IMR-90 (cell line): Measurements from ENCODE around the gene GLIS1. TPM values are rescaled to one million over a fixed set of nuclear protein-coding genes. Genes with fewer than 3 reads are reported as not detected.

Experiments
- ATAC-seq: fragments of 200-7000 bp; cut with Tn5 transposase; 2 replicates; pipeline ENCODE4 v1.9.1; 2020; ENCODE audit warnings: low read depth, mild to moderate bottlenecking, moderate library complexity
- BruUV-seq: library from RNA; stranded (reverse); fragments of 400-500 nt; replicated peaks from 2 replicates; lab custom pipeline; 2021; lab: Mats Ljungman, UMichigan
- CTCF ChIA-PET: fragments of 300-600 bp; formaldehyde crosslinking; extraction: SDS; loops from one replicate; lab custom pipeline; 2021; ENCODE audit warnings: antibody characterized with exemption; lab: Yijun Ruan, JAX
- POLR2A ChIA-PET: fragments of 300-600 bp; sonication (Branson Sonifier 250); formaldehyde crosslinking; loops from one replicate; lab custom pipeline; 2022; ENCODE audit warnings: antibody characterized with exemption; ENCODE audit not compliant: unreplicated experiment; lab: Charles Lee
- DNase-seq: peaks from one replicate; pipeline ENCODE4 v3.0.0; 2013
- H2AFZ ChIP-seq: replicated peaks from 2 replicates; pipeline ENCODE3; 2013; ENCODE audit warnings: low read length, mild to moderate bottlenecking; ENCODE audit not compliant: poor library complexity
- H2AK5ac ChIP-seq: 2 replicates; pipeline ENCODE4 v1.6.1; 2013; ENCODE audit warnings: low read depth, low read length, inconsistent platforms
- H2AK9ac ChIP-seq: replicated peaks from 2 replicates; pipeline ENCODE3; 2013; ENCODE audit warnings: mild to moderate bottlenecking, low read depth, low read length, moderate library complexity; ENCODE audit not compliant: poor library complexity
- H2BK120ac ChIP-seq: 2 replicates; pipeline ENCODE4 v1.6.1; 2013; ENCODE audit warnings: low read depth, low read length, inconsistent platforms
- H2BK15ac ChIP-seq: 3 replicates; pipeline ENCODE4 v1.6.1; 2013; ENCODE audit warnings: low read depth, low read length, inconsistent platforms
- H2BK20ac ChIP-seq: 2 replicates; pipeline ENCODE4 v1.6.1; 2013; ENCODE audit warnings: low read depth, mild to moderate bottlenecking, inconsistent platforms, low read length, moderate library complexity
- H2BK5ac ChIP-seq: 2 replicates; pipeline ENCODE4 v1.6.1; 2013; ENCODE audit warnings: mild to moderate bottlenecking, low read depth, low read length, inconsistent platforms; ENCODE audit not compliant: poor library complexity, severe bottlenecking
- H3K14ac ChIP-seq: replicated peaks from 2 replicates; pipeline ENCODE4 v1.6.1; 2013; ENCODE audit warnings: low read depth, low read length, inconsistent platforms
- H3K18ac ChIP-seq: 2 replicates; pipeline ENCODE4 v1.6.1; 2013; ENCODE audit warnings: low read depth, low read length, control low read depth
- H3K23ac ChIP-seq: 2 replicates; pipeline ENCODE4 v1.6.1; 2013; ENCODE audit warnings: low read depth, low read length, inconsistent platforms
- H3K27ac ChIP-seq: 2 replicates; pipeline ENCODE4 v1.5.1; 2013; ENCODE audit warnings: mild to moderate bottlenecking, control low read depth, low read length; ENCODE audit not compliant: insufficient read depth
- H3K27me3 ChIP-seq: 2 replicates; pipeline ENCODE4 v1.6.1; 2013; ENCODE audit warnings: low read length; ENCODE audit not compliant: control insufficient read depth, insufficient read depth
- H3K36me3 ChIP-seq: 2 replicates; pipeline ENCODE4 v1.6.1; 2013; ENCODE audit warnings: low read length, mixed read lengths; ENCODE audit not compliant: control insufficient read depth, insufficient read depth
- H3K4ac ChIP-seq: 2 replicates; pipeline ENCODE4 v1.6.1; 2013; ENCODE audit warnings: low read depth, low read length, inconsistent platforms
- H3K4me1 ChIP-seq: 2 replicates; pipeline ENCODE4 v1.6.1; 2013; ENCODE audit warnings: low read length, mixed read lengths; ENCODE audit not compliant: control insufficient read depth, insufficient read depth
- H3K4me2 ChIP-seq: 2 replicates; pipeline ENCODE4 v1.6.1; 2013; ENCODE audit warnings: low read depth, mild to moderate bottlenecking, control low read depth, low read length, moderate library complexity
- H3K4me3 ChIP-seq: 2 replicates; pipeline ENCODE4 v1.5.1; 2013; ENCODE audit warnings: low read depth, mild to moderate bottlenecking, control low read depth, low read length, moderate library complexity; ENCODE audit not compliant: insufficient read depth
- H3K56ac ChIP-seq: 2 replicates; pipeline ENCODE4 v1.6.1; 2013; ENCODE audit warnings: low read length, inconsistent platforms; ENCODE audit not compliant: insufficient read depth; ENCODE audit errors: extremely low read depth
- H3K79me1 ChIP-seq, 2 experiments: 2 replicates each; pipeline ENCODE4 v1.6.1; 2013; ENCODE audit warnings: low read length in 2 of 2, inconsistent platforms in 1 of 2, low read depth in 1 of 2
- H3K9ac ChIP-seq: 2 replicates; pipeline ENCODE4 v1.6.1; 2013; ENCODE audit warnings: low read depth, low read length, control low read depth
- H3K9me1 ChIP-seq: 2 replicates; pipeline ENCODE4 v1.6.1; 2013; ENCODE audit warnings: low read length, inconsistent platforms; ENCODE audit not compliant: insufficient read depth
- H3K9me3 ChIP-seq: 2 replicates; pipeline ENCODE4 v1.6.1; 2013; ENCODE audit warnings: low read length; ENCODE audit not compliant: control insufficient read depth, insufficient read depth
- H4K20me1 ChIP-seq: 2 replicates; pipeline ENCODE4 v1.6.1; 2013; ENCODE audit warnings: low read length, inconsistent platforms; ENCODE audit not compliant: insufficient read depth
- H4K5ac ChIP-seq: 2 replicates; pipeline ENCODE4 v1.6.1; 2013; ENCODE audit warnings: mild to moderate bottlenecking, low read depth, low read length, control low read depth
- H4K8ac ChIP-seq, 2 experiments: 2 replicates each; pipeline ENCODE4 v1.6.1; 2013; ENCODE audit warnings: low read depth in 2 of 2, low read length in 2 of 2, control low read depth in 1 of 2, inconsistent platforms in 1 of 2
- H4K91ac ChIP-seq: 2 replicates; pipeline ENCODE4 v1.6.1; 2013; ENCODE audit warnings: low read depth, low read length, inconsistent platforms; ENCODE audit not compliant: insufficient read depth
- CEBPB ChIP-seq: IDR thresholded peaks from 2 replicates; pipeline ENCODE4 v1.6.1; 2012; ENCODE audit warnings: low read depth, low read length, improper control_type of control experiment
- RCOR1 ChIP-seq: IDR thresholded peaks from 2 replicates; pipeline ENCODE4 v1.6.1; 2012; ENCODE audit warnings: mild to moderate bottlenecking, low read length, improper control_type of control experiment; ENCODE audit not compliant: insufficient replicate concordance
- WGBS, 2 experiments: methylation state at CpG; one replicate each; pipeline versions ENCODE4 v1.1.5 to v1.1.7; 2013; ENCODE audit warnings: missing lambda C conversion rate in 2 of 2; ENCODE audit not compliant: insufficient read length in 1 of 2; ENCODE audit errors: extremely low coverage in 2 of 2; 5-methylcytosine and 5-hydroxymethylcytosine counted together
- dilution Hi-C: fragments of 300-500 bp; cut with HindIII; formaldehyde crosslinking; loops from one replicate; pipeline ENCODE4 v1.14.3; 2018; ENCODE audit warnings: low sequenced_read_pairs; ENCODE audit not compliant: unreplicated experiment
- in situ Hi-C: fragments of 300-500 bp; cut with MboI; formaldehyde crosslinking; loops from 3 replicates; pipeline ENCODE4 v1.14.3; 2019; ENCODE audit warnings: low sequenced_read_pairs, inconsistent platforms, mixed read lengths
- intact Hi-C: fragments of 100-400 bp; cut with micrococcal nuclease; formaldehyde crosslinking; loops from 2 replicates; pipeline ENCODE4 v1.10.0; 2022
- polyA plus RNA-seq, 3 experiments: library from polyadenylated mRNA; depleted of rRNA; stranded (reverse); fragments of >200 nt; gene quantifications; 2 replicates each; pipeline ENCODE4 v1.2.3, GENCODE V29; 2012; ENCODE audit warnings: low replicate concordance in 1 of 3
- total RNA-seq: library from RNA; depleted of rRNA; stranded (reverse); fragments of >200 nt; gene quantifications from 2 replicates; pipeline ENCODE4 v1.2.3, GENCODE V29; 2012

Gene GLIS1
- total and polyA plus RNA-seq, 2 of the 4 experiments (the other 2 are of a cell fraction) = 0.18 to 2.3 TPM

DNA sequence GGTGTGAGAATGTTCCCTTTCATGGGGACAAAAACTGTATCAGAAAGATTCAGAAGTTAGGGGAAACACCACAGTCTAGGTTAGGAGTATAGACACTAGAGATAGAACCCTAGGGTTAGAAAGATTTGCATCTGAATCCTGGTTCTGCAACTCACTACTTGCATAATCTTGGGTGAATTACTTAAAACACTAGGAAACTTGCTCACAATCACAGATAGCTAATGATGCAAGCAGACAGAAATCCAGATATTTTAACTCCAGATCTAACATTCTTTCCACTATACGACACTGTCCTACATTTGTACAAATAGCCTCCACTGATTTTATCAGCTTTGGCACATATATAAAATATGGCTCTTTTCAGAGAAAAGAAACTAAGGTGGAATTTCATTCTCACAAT, 30.8 kb upstream of the GLIS1 start:
- Histone ChIP-seq H4K91ac (no peak overlapping the region), H3K56ac (no peak overlapping the region), H2BK20ac (no peak overlapping the region), H3K27ac (no peak overlapping the region), H3K18ac (no peak overlapping the region; the same call in 1 of the 2 replicates), H2BK5ac (peak overlapping the region; percentile 38), H2AK9ac (no peak overlapping the region), H4K8ac (no peak overlapping the region), H2BK120ac (peak overlapping the region; percentile 63), H3K23ac (no peak overlapping the region), H2BK15ac (no peak overlapping the region), H3K14ac (no peak overlapping the region), H2AK5ac (no peak overlapping the region), H2AFZ (no peak overlapping the region), H3K27me3 (no peaks in the 10 kb centered on the region), H3K79me1 (peaks cover 0 to 23% of the 10 kb centered on the region in 2 experiments; a peak in 2 of 4 replicates), H3K4me3 (no peak overlapping the region), H4K20me1 (no peaks in the 10 kb centered on the region), H3K4ac (peak overlapping the region; percentile 22; the same call in 1 of the 2 replicates), H3K4me2 (no peak overlapping the region), H3K9me1 (no peaks in the 10 kb centered on the region; the same call in 1 of the 2 replicates), H4K5ac (no peak overlapping the region), H3K9ac (no peak overlapping the region), H3K4me1 (peaks cover 12% of the 10 kb centered on the region), H3K9me3 (no peaks in the 10 kb centered on the region), H3K36me3 (peaks cover 2% of the 10 kb centered on the region; the same call in 1 of the 2 replicates)
- BruUV-seq = no TSS peak
- DNase-seq = peak; percentile 56
- intact Hi-C loops = no loop called here
- CTCF ChIA-PET = interaction anchor here (0.7 kb wide), 1 partner anchor 564 kb away, joined by 3 read pairs; no protein-coding TSS in a partner anchor
- no CpG with 5 or more reads among the region's 1 CpG for WGBS, 2 experiments
- dilution Hi-C loops = no loop called here
- TF ChIP-seq RCOR1 (no peak), CEBPB (peak; percentile 67; the same call in 1 of the 2 replicates)
- no peak for ATAC-seq
- POLR2A ChIA-PET = no interaction called here
- in situ Hi-C loops = no loop called here
